Natural killer cell (primary cell): ENCODE measurements around the gene PPP1R15B. TPM values are rescaled to one million over a fixed set of nuclear protein-coding genes. Genes with fewer than 3 reads are reported as not detected.

Experiments
- ATAC-seq, 3 donors: fragments of 150-1000 bp in 2 of 3; fragments of 200-7000 bp in 1 of 3; cut with Tn5 transposase; 1 replicate in 1 of 3; 2 replicates in 2 of 3; pipeline ENCODE4 v1.10.0; 2021; ENCODE audit warnings: mild to moderate bottlenecking in 2 of 3, moderate library complexity in 2 of 3
- DNase-seq, 2 donors: peaks; one replicate each; pipeline versions ENCODE4 v3.0.0 to v3.0.0-alpha.2; 2013 to 2021; ENCODE audit warnings: mixed read lengths in 1 of 2
- H3K27ac ChIP-seq: one replicate; pipeline ENCODE4 v1.5.1; 2013; ENCODE audit warnings: mild to moderate bottlenecking, low read length
- H3K27me3 ChIP-seq: one replicate; pipeline ENCODE4 v1.6.1; 2013; ENCODE audit warnings: low read length; ENCODE audit not compliant: control insufficient read depth, insufficient read depth
- H3K36me3 ChIP-seq: one replicate; pipeline ENCODE4 v1.6.1; 2013; ENCODE audit warnings: low read length; ENCODE audit not compliant: control insufficient read depth, insufficient read depth
- H3K4me1 ChIP-seq: one replicate; pipeline ENCODE4 v1.6.1; 2013; ENCODE audit warnings: low read length; ENCODE audit not compliant: control insufficient read depth, insufficient read depth
- H3K4me3 ChIP-seq: one replicate; pipeline ENCODE4 v1.5.1; 2013; ENCODE audit warnings: low read length
- H3K9me3 ChIP-seq: one replicate; pipeline ENCODE4 v1.6.1; 2013; ENCODE audit warnings: low read length; ENCODE audit not compliant: control insufficient read depth, insufficient read depth
- H3K27ac Mint-ChIP-seq, 2 donors: one replicate each; pipeline ENCODE4 v1.8.0; 2022; ENCODE audit warnings: mild to moderate bottlenecking in 2 of 2, mixed read lengths in 2 of 2, moderate library complexity in 1 of 2
- H3K27me3 Mint-ChIP-seq, 2 donors: one replicate each; pipeline ENCODE4 v1.8.0; 2022; ENCODE audit warnings: low read depth in 2 of 2, mixed read lengths in 2 of 2
- H3K36me3 Mint-ChIP-seq: one replicate; pipeline ENCODE4 v1.8.0; 2022; ENCODE audit warnings: mixed read lengths
- H3K4me1 Mint-ChIP-seq, 2 donors: one replicate each; pipeline ENCODE4 v1.8.0; 2022; ENCODE audit warnings: mixed read lengths in 2 of 2
- H3K4me3 Mint-ChIP-seq: one replicate; pipeline ENCODE4 v1.8.0; 2022; ENCODE audit warnings: mild to moderate bottlenecking, moderate library complexity, mixed read lengths
- H3K9me3 Mint-ChIP-seq, 2 donors: one replicate each; pipeline ENCODE4 v1.8.0; 2022; ENCODE audit warnings: mixed read lengths in 2 of 2
- WGBS: methylation state at CpG from one replicate; pipeline ENCODE4 v1.1.7; 2013; ENCODE audit warnings: missing lambda C conversion rate; ENCODE audit not compliant: insufficient coverage; 5-methylcytosine and 5-hydroxymethylcytosine counted together
- intact Hi-C: fragments of 100-400 bp; cut with micrococcal nuclease; formaldehyde crosslinking; loops from one replicate; pipeline ENCODE4 v1.14.2; 2022
- total RNA-seq, 4 donors: library from RNA; stranded (reverse); fragments of 120-200 nt in 1 of 4; gene quantifications; one replicate each; pipeline versions ENCODE4 v1.2.3 to v1.2.4, GENCODE V29; 2013 to 2022
- TF ChIP-seq, protein P1 (sequence below): fragments of 200-600 bp; IDR thresholded peaks from one replicate; pipeline ENCODE4 v1.8.0; 2022; ENCODE audit warnings: antibody characterized with exemption

PPP1R15B gene
- total RNA-seq, 3 donors from 2014 or later (not counting 1 experiment from before 2014, with no cell fraction given), result 174 to 236 (median 222) TPM

DNA sequence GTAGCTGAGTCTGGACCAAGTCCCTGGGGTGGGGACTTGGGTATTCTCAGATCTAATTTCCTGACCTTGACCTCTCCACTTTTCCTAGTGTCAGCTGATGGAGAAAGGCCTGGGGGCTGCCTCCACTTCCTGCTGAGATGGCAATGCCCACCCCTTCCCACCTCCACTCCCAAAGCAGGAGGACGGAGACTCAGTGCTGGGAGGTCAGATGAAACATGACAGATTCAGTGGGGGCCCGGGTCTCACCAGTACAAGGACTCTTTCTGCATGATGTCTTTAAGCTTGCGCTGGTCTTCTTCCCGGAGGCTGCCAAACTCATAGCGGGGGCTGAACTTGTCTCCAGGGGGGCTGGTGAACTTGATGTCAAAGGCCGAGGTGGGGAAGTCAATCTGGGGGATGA is 35.6 kb upstream of the PPP1R15B start:
- DNase-seq (no peak), ATAC-seq (no peak)
- intact Hi-C loops, result loop anchor here (2.0 kb wide), 2 partner anchors 48 to 360 kb away; partner anchors contain the start of gene PIK3C2B
- Histone ChIP-seq H3K36me3 (peaks cover 21% of the 10 kb centered on the region), H3K27me3 (no peaks in the 10 kb centered on the region), H3K4me3 (no peak overlapping the region), H3K9me3 (no peaks in the 10 kb centered on the region), H3K27ac (no peak overlapping the region), H3K4me1 (peaks cover 14% of the 10 kb centered on the region)
- Mint-ChIP-seq H3K4me3 (no peak overlapping the region), H3K36me3 (peaks cover 12% of the 10 kb centered on the region), H3K27ac (peak overlapping the region in 1 of 2 donors; percentile 86), H3K27me3 (no peaks in the 10 kb centered on the region), H3K9me3 (no peaks in the 10 kb centered on the region), H3K4me1 (peaks cover 4% of the 10 kb centered on the region in 2 donors)
- TF ChIP-seq, protein P1, sequence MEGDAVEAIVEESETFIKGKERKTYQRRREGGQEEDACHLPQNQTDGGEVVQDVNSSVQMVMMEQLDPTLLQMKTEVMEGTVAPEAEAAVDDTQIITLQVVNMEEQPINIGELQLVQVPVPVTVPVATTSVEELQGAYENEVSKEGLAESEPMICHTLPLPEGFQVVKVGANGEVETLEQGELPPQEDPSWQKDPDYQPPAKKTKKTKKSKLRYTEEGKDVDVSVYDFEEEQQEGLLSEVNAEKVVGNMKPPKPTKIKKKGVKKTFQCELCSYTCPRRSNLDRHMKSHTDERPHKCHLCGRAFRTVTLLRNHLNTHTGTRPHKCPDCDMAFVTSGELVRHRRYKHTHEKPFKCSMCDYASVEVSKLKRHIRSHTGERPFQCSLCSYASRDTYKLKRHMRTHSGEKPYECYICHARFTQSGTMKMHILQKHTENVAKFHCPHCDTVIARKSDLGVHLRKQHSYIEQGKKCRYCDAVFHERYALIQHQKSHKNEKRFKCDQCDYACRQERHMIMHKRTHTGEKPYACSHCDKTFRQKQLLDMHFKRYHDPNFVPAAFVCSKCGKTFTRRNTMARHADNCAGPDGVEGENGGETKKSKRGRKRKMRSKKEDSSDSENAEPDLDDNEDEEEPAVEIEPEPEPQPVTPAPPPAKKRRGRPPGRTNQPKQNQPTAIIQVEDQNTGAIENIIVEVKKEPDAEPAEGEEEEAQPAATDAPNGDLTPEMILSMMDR, result no peak
- WGBS, result 97% methylated on average over 6 of the region's 6 CpGs

DNA sequence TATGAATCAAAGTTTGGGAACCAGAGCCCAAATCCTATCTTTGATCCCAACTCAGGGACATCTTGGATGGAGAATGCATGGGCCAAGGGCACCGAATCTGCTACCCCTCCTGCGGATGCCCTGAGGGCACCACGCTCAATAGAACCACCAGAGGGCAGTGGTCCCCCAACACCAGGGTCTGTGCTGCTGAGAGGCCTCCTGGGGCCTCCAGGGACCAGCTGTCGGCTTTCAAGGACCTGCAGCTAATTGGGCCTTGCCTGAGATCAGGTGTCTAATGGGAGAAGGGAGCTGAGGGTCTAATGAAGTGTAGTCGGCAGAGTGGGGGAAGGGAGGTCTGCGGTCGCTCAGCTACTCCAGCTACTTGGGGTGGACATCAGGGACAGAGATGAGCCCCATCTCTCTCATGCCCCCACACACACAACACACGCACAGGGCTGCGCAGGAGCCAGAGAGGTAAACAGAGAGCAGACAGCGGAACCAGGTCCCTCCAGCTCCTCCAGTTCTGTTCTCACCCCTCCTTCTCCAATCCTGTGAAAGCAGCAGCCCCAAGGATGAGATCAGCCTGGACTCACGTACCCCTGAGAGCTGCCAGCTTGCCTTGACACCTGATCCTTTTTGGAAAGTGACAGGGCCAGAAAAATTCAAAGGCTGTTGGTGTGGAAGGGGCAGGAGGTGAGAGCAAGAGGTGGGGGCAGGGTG is 34.9 kb upstream of the PPP1R15B start:
- H3K4me1 ChIP-seq, result peaks cover 13% of the 10 kb centered on the region
- H3K27me3 ChIP-seq, result no peaks in the 10 kb centered on the region
- Mint-ChIP-seq H3K4me1 (peaks cover 4% of the 10 kb centered on the region in 2 donors), H3K4me3 (no peak overlapping the region), H3K27me3 (no peaks in the 10 kb centered on the region), H3K9me3 (no peaks in the 10 kb centered on the region), H3K27ac (peak overlapping the region; percentile 76 to 86), H3K36me3 (peaks cover 12% of the 10 kb centered on the region)
- intact Hi-C loops, result loop anchor here (1.0 to 2.0 kb wide), 3 partner anchors 48 to 360 kb away; partner anchors contain the start of gene PIK3C2B
- 50% methylated on average over 9 of the region's 11 CpGs for WGBS
- H3K9me3 ChIP-seq, result no peaks in the 10 kb centered on the region
- TF ChIP-seq, protein P1, result peak; percentile 74
- peak; percentile 89 to 99 (median 97) for ATAC-seq
- DNase-seq, result peak; percentile 65 to 89
- H3K4me3 ChIP-seq, result no peak overlapping the region
- H3K27ac ChIP-seq, result no peak overlapping the region
- H3K36me3 ChIP-seq, result peaks cover 26% of the 10 kb centered on the region

DNA sequence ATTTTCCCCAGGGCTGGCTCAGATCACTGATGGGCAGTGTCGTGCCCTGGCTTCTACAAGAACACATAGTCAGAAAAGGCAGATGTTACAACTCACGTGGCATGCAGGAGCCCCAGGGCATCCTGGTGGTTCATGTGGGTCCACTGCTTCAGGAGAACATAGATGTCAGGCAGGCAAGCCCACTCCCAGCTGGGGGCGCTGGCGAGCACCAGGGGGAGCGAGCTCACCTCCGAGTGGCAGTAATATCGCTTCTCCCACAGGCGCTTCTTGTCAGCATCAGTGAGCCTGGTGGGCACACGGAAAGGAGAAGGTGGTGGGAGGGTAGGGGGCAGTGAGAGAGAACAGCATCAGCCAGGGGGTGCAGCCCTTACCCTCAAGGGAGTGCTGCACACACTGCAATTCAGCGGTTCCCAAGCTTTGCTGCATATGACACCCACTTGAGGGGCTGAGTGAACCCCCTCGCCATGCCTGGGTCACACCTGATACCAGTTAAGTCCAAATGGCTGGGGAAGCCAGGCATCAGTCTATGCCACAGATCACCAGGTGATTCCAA is 34.3 kb upstream of the PPP1R15B start:
- no peaks in the 10 kb centered on the region for H3K9me3 ChIP-seq
- DNase-seq, result peak; percentile 33 to 65
- no peak overlapping the region for H3K4me3 ChIP-seq
- TF ChIP-seq, protein P1, result no peak
- H3K4me1 Mint-ChIP-seq, result peaks cover 4% of the 10 kb centered on the region in 2 donors
- H3K36me3 Mint-ChIP-seq, result peaks cover 12% of the 10 kb centered on the region
- no peaks in the 10 kb centered on the region for H3K9me3 Mint-ChIP-seq
- no peak overlapping the region for H3K4me3 Mint-ChIP-seq
- no peak overlapping the region for H3K27ac ChIP-seq
- peak in 2 of 3 donors; percentile 28 to 32 for ATAC-seq
- WGBS, result 66% methylated on average over 11 of the region's 11 CpGs
- H3K36me3 ChIP-seq, result peaks cover 32% of the 10 kb centered on the region
- no peaks in the 10 kb centered on the region for H3K27me3 ChIP-seq
- H3K4me1 ChIP-seq, result peaks cover 13% of the 10 kb centered on the region
- intact Hi-C loops, result loop anchor here (1.0 to 2.0 kb wide), 3 partner anchors 49 to 361 kb away; partner anchors contain the start of gene PIK3C2B
- H3K27me3 Mint-ChIP-seq, result no peaks in the 10 kb centered on the region
- peak overlapping the region; percentile 76 to 86 for H3K27ac Mint-ChIP-seq
